H1 (cell line): ENCODE results near the gene RNF125. TPM values are rescaled to one million over a fixed set of nuclear protein-coding genes. Genes with fewer than 3 reads are reported as not detected.

Source experiments
- KDM1A ChIP-seq: fragments of 200-600, 300-600 bp; sonication (generic); IDR thresholded peaks from 2 replicates; pipeline ENCODE4 v1.7.1; 2016; ENCODE audit warnings: mild to moderate bottlenecking, low read length, borderline replicate concordance
- RFX5 ChIP-seq: IDR thresholded peaks from 2 replicates; pipeline ENCODE4 v1.6.1; 2011; ENCODE audit warnings: low read depth, low read length, improper control_type of control experiment, borderline replicate concordance
- RNF2 ChIP-seq: fragments of 200-900, 300-1000 bp; sonication (generic); IDR thresholded peaks from 2 replicates; pipeline ENCODE4 v1.7.1; 2016; ENCODE audit warnings: borderline replicate concordance, low read depth, mild to moderate bottlenecking, antibody characterized with exemption, low read length; ENCODE audit not compliant: poor library complexity, severe bottlenecking; ENCODE audit errors: missing control alignments
- SP1 ChIP-seq: IDR thresholded peaks from 2 replicates; pipeline ENCODE4 v1.6.1; 2011; ENCODE audit warnings: low read depth, low read length
- polyA plus RNA-seq, 7 experiments: library from polyadenylated mRNA; depleted of rRNA in 3 of 7; stranded (reverse) in 5 of 7; unstranded in 2 of 7; fragments of >200 nt in 5 of 7; fragments of 200-250 nt in 2 of 7; gene quantifications; 1 replicate in 5 of 7; 2 replicates in 1 of 7; 4 replicates in 1 of 7; pipeline versions ENCODE4 v1.2.1 to v1.2.3, GENCODE V29; 2011 to 2013; ENCODE audit warnings: missing spikeins in 2 of 7, mixed read lengths in 2 of 7
- total RNA-seq: library from RNA; stranded (reverse); fragmentation: NEBNext Ultra II Directional; extraction: Animal tissue kit (Norgen Biotek cat#: 25700); gene quantifications from 2 replicates; pipeline ENCODE4 v1.2.1, GENCODE V29; 2021
- TF ChIP-seq, protein P1 (sequence below): fragments of 300-600 bp; sonication (generic); IDR thresholded peaks from 2 replicates; pipeline ENCODE4 v1.7.1; 2012; ENCODE audit warnings: low read length, moderate library complexity, mild to moderate bottlenecking, inconsistent platforms; ENCODE audit not compliant: insufficient replicate concordance
- TF ChIP-seq, protein P2 (sequence below): IDR thresholded peaks from 2 replicates; pipeline ENCODE4 v1.6.1; 2011; ENCODE audit warnings: low read length, improper control_type of control experiment

The RNF125 gene
- total and polyA plus RNA-seq, 2 of the 8 experiments (the other 6 are each of a cell fraction or from before 2014, with no cell fraction given) = 14.3 to 15.2 TPM

DNA sequence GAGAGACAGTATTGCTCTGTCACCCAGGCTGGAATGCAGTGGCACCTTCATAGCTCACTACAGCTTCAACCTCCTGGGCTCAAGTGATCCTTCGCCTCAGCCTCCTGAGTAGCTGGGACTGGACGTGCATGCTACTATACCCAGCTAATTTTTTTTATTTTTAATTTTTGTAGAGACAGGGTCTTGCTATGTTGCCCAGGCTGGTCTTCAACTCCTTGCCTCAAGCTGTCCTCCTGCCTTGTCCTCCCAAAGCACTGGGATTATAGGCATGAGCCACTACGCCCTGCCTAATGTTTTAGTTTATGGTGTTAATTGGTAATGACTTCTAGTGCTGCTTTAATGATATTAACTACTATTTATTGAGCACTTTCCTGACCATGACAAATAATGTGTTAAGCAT lies 91.4 kb downstream of the RNF125 start (continued):
- TF ChIP-seq, protein P1, sequence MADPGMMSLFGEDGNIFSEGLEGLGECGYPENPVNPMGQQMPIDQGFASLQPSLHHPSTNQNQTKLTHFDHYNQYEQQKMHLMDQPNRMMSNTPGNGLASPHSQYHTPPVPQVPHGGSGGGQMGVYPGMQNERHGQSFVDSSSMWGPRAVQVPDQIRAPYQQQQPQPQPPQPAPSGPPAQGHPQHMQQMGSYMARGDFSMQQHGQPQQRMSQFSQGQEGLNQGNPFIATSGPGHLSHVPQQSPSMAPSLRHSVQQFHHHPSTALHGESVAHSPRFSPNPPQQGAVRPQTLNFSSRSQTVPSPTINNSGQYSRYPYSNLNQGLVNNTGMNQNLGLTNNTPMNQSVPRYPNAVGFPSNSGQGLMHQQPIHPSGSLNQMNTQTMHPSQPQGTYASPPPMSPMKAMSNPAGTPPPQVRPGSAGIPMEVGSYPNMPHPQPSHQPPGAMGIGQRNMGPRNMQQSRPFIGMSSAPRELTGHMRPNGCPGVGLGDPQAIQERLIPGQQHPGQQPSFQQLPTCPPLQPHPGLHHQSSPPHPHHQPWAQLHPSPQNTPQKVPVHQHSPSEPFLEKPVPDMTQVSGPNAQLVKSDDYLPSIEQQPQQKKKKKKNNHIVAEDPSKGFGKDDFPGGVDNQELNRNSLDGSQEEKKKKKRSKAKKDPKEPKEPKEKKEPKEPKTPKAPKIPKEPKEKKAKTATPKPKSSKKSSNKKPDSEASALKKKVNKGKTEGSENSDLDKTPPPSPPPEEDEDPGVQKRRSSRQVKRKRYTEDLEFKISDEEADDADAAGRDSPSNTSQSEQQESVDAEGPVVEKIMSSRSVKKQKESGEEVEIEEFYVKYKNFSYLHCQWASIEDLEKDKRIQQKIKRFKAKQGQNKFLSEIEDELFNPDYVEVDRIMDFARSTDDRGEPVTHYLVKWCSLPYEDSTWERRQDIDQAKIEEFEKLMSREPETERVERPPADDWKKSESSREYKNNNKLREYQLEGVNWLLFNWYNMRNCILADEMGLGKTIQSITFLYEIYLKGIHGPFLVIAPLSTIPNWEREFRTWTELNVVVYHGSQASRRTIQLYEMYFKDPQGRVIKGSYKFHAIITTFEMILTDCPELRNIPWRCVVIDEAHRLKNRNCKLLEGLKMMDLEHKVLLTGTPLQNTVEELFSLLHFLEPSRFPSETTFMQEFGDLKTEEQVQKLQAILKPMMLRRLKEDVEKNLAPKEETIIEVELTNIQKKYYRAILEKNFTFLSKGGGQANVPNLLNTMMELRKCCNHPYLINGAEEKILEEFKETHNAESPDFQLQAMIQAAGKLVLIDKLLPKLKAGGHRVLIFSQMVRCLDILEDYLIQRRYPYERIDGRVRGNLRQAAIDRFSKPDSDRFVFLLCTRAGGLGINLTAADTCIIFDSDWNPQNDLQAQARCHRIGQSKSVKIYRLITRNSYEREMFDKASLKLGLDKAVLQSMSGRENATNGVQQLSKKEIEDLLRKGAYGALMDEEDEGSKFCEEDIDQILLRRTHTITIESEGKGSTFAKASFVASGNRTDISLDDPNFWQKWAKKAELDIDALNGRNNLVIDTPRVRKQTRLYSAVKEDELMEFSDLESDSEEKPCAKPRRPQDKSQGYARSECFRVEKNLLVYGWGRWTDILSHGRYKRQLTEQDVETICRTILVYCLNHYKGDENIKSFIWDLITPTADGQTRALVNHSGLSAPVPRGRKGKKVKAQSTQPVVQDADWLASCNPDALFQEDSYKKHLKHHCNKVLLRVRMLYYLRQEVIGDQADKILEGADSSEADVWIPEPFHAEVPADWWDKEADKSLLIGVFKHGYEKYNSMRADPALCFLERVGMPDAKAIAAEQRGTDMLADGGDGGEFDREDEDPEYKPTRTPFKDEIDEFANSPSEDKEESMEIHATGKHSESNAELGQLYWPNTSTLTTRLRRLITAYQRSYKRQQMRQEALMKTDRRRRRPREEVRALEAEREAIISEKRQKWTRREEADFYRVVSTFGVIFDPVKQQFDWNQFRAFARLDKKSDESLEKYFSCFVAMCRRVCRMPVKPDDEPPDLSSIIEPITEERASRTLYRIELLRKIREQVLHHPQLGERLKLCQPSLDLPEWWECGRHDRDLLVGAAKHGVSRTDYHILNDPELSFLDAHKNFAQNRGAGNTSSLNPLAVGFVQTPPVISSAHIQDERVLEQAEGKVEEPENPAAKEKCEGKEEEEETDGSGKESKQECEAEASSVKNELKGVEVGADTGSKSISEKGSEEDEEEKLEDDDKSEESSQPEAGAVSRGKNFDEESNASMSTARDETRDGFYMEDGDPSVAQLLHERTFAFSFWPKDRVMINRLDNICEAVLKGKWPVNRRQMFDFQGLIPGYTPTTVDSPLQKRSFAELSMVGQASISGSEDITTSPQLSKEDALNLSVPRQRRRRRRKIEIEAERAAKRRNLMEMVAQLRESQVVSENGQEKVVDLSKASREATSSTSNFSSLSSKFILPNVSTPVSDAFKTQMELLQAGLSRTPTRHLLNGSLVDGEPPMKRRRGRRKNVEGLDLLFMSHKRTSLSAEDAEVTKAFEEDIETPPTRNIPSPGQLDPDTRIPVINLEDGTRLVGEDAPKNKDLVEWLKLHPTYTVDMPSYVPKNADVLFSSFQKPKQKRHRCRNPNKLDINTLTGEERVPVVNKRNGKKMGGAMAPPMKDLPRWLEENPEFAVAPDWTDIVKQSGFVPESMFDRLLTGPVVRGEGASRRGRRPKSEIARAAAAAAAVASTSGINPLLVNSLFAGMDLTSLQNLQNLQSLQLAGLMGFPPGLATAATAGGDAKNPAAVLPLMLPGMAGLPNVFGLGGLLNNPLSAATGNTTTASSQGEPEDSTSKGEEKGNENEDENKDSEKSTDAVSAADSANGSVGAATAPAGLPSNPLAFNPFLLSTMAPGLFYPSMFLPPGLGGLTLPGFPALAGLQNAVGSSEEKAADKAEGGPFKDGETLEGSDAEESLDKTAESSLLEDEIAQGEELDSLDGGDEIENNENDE = no peak
- TF ChIP-seq RFX5 (no peak), SP1 (no peak), RNF2 (no peak), KDM1A (no peak)
- TF ChIP-seq, protein P2, sequence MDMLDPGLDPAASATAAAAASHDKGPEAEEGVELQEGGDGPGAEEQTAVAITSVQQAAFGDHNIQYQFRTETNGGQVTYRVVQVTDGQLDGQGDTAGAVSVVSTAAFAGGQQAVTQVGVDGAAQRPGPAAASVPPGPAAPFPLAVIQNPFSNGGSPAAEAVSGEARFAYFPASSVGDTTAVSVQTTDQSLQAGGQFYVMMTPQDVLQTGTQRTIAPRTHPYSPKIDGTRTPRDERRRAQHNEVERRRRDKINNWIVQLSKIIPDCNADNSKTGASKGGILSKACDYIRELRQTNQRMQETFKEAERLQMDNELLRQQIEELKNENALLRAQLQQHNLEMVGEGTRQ = no peak
